Neutrophil (primary cell): Measurements from ENCODE around the gene BLOC1S5.
"Not testable (repeated sequence)": the region's sequence is repeated elsewhere in the genome, so short reads cannot be mapped to it uniquely, and the experiment has no call there.

Source experiments
- H3K27ac ChIP-seq: fragments of 200-600 bp; sonication (generic); 2 replicates; pipeline ENCODE4 v1.5.1; 2016; ENCODE audit warnings: mild to moderate bottlenecking, moderate library complexity
- H3K27me3 ChIP-seq: fragments of 200-600 bp; sonication (generic); 2 replicates; pipeline ENCODE4 v1.6.0; 2016; ENCODE audit warnings: mild to moderate bottlenecking
- H3K36me3 ChIP-seq: fragments of 200-600 bp; sonication (generic); 2 replicates; pipeline ENCODE4 v1.5.1; 2017
- H3K4me1 ChIP-seq, 2 experiments: fragments of 200-600 bp in 1 of 2; sonication (generic) in 1 of 2; 1 replicate in 1 of 2; 2 replicates in 1 of 2; pipeline versions ENCODE4 v1.5.1 to v1.6.1; 2013 to 2016; ENCODE audit warnings: low read depth in 1 of 2, low read length in 1 of 2, mild to moderate bottlenecking in 1 of 2, moderate library complexity in 1 of 2; ENCODE audit not compliant: control insufficient read depth in 1 of 2, insufficient read depth in 1 of 2
- H3K4me3 ChIP-seq, 2 experiments: fragments of 200-600 bp in 1 of 2; sonication (generic) in 1 of 2; 1 replicate in 1 of 2; 2 replicates in 1 of 2; pipeline ENCODE4 v1.5.1; 2013 to 2016; ENCODE audit warnings: low read depth in 1 of 2, low read length in 1 of 2, mild to moderate bottlenecking in 1 of 2, moderate library complexity in 1 of 2
- H3K9me3 ChIP-seq: fragments of 200-600 bp; sonication (generic); 2 replicates; pipeline ENCODE4 v1.5.1; 2016
- TF ChIP-seq, protein P1 (sequence below): fragments of 200-600 bp; sonication (generic); IDR thresholded peaks from 2 replicates; pipeline ENCODE4 v1.5.1; 2016; ENCODE audit warnings: antibody characterized with exemption

Gene BLOC1S5

DNA sequence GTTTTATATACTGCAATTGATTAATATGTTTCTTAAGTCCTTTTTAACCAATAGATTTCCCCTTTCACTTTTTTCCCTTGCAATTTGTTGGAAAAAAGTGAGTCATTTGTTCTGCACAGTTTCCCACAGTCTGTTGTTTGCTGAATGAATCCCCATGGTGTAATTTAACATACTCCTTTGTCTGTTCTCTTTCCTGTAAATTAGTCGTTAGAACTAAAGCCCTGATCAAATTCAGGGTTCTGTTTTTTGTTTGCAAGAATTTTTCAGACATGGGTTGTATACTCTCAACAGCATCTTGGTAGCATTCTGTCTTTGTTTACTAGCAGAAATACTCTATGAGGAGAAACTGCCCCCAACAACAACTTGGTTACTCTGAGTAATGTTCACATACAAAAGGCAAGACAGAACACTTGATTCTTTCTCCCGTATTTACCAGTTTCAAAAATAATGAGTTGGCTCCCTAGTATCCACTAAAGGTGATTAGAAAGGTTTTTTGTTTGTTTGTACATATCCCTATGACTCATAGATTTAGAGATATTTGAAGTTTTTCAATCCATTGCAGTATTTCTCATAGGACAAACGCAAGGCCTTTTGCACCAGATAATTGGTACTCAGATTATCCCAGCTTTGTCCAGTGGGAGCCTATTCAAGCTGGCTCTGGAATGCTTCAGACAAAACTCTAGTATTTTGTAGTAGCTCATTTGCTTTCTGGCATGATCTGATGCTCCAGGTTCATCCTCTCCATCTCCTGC lies 16.5 kb downstream of the BLOC1S5 start:
- Histone ChIP-seq H3K4me1 (no peaks in the 10 kb centered on the region), H3K36me3 (peaks cover 12% of the 10 kb centered on the region), H3K27me3 (no peaks in the 10 kb centered on the region), H3K9me3 (no peaks in the 10 kb centered on the region), H3K27ac (no peak overlapping the region), H3K4me3 (no peak overlapping the region)
- TF ChIP-seq, protein P1, sequence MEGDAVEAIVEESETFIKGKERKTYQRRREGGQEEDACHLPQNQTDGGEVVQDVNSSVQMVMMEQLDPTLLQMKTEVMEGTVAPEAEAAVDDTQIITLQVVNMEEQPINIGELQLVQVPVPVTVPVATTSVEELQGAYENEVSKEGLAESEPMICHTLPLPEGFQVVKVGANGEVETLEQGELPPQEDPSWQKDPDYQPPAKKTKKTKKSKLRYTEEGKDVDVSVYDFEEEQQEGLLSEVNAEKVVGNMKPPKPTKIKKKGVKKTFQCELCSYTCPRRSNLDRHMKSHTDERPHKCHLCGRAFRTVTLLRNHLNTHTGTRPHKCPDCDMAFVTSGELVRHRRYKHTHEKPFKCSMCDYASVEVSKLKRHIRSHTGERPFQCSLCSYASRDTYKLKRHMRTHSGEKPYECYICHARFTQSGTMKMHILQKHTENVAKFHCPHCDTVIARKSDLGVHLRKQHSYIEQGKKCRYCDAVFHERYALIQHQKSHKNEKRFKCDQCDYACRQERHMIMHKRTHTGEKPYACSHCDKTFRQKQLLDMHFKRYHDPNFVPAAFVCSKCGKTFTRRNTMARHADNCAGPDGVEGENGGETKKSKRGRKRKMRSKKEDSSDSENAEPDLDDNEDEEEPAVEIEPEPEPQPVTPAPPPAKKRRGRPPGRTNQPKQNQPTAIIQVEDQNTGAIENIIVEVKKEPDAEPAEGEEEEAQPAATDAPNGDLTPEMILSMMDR: no peak

DNA sequence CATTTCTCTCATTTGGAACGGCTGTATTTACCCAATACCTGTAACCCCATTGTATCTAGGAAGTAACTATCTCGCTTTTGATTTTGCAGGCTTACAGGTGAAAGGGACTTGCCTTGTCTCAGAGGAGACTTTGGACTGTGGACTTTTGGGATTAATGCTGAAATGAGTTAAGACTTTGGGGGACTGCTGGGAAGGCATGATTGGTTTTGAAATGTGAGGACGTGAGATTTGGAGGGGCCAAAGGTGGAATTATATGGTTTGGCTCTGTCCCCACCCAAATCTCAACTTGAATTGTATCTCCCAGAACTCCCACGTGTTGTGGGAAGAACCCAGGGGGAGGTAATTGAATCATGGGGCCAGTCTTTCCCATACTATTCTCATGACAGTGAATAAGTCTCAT lies 18.4 kb downstream of the BLOC1S5 start:
- H3K27ac ChIP-seq, H3K9me3 ChIP-seq: not testable (repeated sequence)

DNA sequence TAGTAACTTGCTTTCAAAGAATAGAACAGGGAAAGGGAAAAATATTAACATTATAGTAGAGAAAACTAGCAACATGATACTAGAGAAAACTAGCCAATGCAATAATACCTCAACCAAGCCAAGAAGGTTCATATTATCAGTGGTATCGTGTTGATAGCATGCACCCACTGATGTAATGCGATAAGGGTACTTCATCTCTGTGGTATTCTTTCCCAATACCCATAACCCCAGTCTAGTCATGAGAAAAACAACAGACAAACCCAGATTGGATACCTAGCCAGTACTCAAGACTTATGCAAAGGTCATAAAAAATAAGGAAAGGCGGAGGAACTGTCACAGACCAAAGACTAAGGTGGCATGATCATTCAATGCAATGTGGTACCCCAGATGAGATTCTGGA lies 21.0 kb downstream of the BLOC1S5 start:
- TF ChIP-seq, protein P1: no peak
- Histone ChIP-seq H3K4me1 (no peaks in the 10 kb centered on the region), H3K27me3 (no peaks in the 10 kb centered on the region), H3K9me3 (no peaks in the 10 kb centered on the region), H3K4me3 (no peak overlapping the region), H3K27ac (no peak overlapping the region), H3K36me3 (peaks cover 16% of the 10 kb centered on the region)

More for the DNA sequence above, 18.4 kb downstream of the BLOC1S5 start:
- H3K4me3 ChIP-seq, H3K4me1 ChIP-seq, H3K27me3 ChIP-seq: not testable (repeated sequence)
- H3K36me3 ChIP-seq: peaks cover 13% of the 10 kb centered on the region

DNA sequence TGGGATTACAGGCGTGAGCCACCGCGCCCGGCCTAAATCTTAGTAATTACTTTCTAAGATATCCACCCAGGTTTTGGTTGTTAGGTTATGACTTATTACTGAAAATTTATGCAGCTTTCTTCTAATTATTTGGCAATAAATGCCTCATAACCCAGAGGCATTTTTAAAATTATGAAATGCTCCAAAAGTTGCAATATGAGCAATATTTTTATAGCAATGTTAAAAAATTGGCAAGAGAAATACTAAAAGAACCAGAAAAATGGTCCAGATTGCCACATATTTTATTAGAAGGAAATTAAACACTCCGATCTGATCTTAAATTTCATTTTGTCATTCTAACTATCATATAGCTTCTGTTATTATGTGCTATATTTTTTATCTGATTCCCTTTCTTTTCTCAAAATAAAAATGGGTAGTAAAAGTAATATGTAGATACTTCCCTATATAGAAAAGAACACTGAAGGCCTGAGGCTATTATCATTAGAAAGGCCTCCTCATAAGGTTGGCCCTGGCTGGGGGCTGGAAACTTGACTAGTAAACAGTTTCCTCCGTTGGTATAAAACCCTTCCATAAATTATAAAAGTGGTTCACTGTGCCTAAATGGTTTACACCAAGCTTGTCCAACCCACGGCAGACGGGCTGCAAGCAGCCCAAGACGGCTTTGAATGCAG lies 22.1 kb downstream of the BLOC1S5 start:
- TF ChIP-seq, protein P1: no peak
- Histone ChIP-seq H3K9me3 (no peaks in the 10 kb centered on the region), H3K4me1 (no peaks in the 10 kb centered on the region), H3K36me3 (peaks cover 16% of the 10 kb centered on the region), H3K27ac (no peak overlapping the region), H3K27me3 (no peaks in the 10 kb centered on the region), H3K4me3 (no peak overlapping the region)

DNA sequence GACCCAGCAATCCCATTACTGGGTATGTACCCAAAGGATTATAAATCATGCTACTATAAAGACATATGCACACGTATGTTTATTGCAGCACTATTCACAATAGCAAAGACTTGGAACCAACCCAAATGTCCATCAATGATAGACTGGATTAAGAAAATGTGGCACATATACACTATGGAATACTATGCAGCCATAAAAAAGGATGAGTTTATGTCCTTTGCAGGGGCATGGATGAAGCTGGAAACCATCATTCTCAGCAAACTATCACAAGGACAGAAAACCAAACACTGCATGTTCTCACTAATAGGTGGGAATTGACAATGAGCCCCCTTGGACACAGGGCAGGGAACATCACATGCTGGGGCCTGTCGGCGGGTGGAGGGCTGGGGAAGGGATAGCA lies 30.1 kb downstream of the BLOC1S5 start:
- H3K4me3 ChIP-seq, H3K4me1 ChIP-seq, H3K9me3 ChIP-seq, H3K27ac ChIP-seq, H3K36me3 ChIP-seq, H3K27me3 ChIP-seq: not testable (repeated sequence)

DNA sequence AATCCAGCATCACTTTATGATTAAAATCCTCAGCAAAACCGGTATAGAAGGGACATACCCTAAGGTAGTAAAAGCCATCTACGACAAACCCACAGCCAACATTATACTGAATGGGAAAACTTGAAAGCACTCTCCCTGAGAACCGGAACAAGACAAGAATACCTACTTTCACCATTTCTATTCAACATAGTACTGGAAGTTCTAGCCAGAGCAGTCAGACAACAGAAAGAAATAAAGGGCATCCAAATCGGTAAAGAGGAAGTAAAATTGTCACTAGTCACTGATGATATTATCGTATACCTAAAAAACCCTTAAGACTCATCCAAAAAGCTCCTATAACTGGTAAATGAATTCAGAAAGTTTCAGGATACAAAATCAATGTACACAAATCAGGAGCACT lies 33.3 kb downstream of the BLOC1S5 start:
- Histone ChIP-seq H3K27me3 (no peaks in the 10 kb centered on the region), H3K36me3 (peaks cover 2% of the 10 kb centered on the region), H3K27ac (no peak overlapping the region), H3K4me3 (no peak overlapping the region), H3K9me3 (no peaks in the 10 kb centered on the region), H3K4me1 (no peaks in the 10 kb centered on the region)
- TF ChIP-seq, protein P1: no peak
